ENCODE data around the gene ARID1B. TPM values are rescaled to one million over a fixed set of nuclear protein-coding genes. Genes with fewer than 3 reads are reported as not detected.

ARID1B gene
- total RNA-seq, 1 donor: 55.0 TPM

DNA sequence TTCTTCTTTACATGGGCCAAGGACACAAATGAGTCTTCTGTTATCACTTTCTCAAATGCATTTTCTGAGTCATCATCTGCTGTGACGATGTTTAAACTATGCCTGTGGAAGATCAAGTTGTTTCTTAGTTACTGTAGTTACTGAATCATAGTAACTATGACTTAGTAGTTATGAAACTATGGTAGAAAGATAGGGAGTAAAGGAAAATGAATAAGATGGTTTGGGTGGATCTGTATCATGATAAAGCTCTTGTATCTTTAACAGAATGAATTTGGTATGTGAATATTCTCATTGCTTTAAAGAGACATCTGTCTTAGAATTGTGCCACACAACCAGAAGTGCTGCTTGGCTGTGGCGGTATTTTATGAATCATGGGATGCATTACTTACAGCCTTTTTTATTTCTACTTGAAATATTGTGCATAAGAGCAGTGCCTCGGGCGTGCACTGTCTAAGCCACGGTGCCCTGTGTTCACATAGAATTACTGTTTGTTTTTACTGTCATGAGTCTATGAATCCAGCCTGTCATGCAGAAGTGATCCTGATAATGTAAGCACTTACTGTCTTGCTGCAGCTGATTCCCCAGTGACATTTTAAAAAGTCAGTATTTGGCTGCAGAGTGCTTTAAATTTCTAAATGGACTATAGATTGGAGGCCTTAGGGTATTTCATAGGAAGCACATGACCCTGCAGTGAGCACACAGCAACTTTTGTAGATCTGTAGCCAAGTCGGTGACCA, 330.9 kb downstream of the ARID1B start:
- peak overlapping the region; percentile 84 for H3K4me2 ChIP-seq (ENCODE audit: insufficient read depth, low read length)
- no peaks in the 10 kb centered on the region for H3K9me3 ChIP-seq (ENCODE audit: low read depth, low read length)
- TF ChIP-seq, protein P1, sequence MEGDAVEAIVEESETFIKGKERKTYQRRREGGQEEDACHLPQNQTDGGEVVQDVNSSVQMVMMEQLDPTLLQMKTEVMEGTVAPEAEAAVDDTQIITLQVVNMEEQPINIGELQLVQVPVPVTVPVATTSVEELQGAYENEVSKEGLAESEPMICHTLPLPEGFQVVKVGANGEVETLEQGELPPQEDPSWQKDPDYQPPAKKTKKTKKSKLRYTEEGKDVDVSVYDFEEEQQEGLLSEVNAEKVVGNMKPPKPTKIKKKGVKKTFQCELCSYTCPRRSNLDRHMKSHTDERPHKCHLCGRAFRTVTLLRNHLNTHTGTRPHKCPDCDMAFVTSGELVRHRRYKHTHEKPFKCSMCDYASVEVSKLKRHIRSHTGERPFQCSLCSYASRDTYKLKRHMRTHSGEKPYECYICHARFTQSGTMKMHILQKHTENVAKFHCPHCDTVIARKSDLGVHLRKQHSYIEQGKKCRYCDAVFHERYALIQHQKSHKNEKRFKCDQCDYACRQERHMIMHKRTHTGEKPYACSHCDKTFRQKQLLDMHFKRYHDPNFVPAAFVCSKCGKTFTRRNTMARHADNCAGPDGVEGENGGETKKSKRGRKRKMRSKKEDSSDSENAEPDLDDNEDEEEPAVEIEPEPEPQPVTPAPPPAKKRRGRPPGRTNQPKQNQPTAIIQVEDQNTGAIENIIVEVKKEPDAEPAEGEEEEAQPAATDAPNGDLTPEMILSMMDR (IDR thresholded peaks at IDR 0.05; ENCODE audit: extremely low read depth, low read depth, low read length): no peak
- H3K27ac ChIP-seq (ENCODE audit: low read depth, low read length): peak overlapping the region; percentile 97
- no peaks in the 10 kb centered on the region for H3K27me3 ChIP-seq (ENCODE audit: insufficient read depth, low read length)
- H2AFZ ChIP-seq (ENCODE audit: low read length): no peak overlapping the region
- H3K4me3 ChIP-seq (ENCODE audit: insufficient read depth, low read length): peak overlapping the region; percentile 46
- H3K36me3 ChIP-seq (ENCODE audit: insufficient read depth, low read length): peaks cover 9% of the 10 kb centered on the region
- H3K4me1 ChIP-seq (ENCODE audit: insufficient read depth, low read length): peaks cover 28% of the 10 kb centered on the region
- peak; percentile 87 for DNase-seq (ENCODE audit: insufficient read length, low spot score, missing footprints)
- H4K20me1 ChIP-seq (ENCODE audit: insufficient read depth, low read length): no peaks in the 10 kb centered on the region
- peaks cover 18% of the 10 kb centered on the region for H3K79me2 ChIP-seq (ENCODE audit: insufficient read depth, low read length)

DNA sequence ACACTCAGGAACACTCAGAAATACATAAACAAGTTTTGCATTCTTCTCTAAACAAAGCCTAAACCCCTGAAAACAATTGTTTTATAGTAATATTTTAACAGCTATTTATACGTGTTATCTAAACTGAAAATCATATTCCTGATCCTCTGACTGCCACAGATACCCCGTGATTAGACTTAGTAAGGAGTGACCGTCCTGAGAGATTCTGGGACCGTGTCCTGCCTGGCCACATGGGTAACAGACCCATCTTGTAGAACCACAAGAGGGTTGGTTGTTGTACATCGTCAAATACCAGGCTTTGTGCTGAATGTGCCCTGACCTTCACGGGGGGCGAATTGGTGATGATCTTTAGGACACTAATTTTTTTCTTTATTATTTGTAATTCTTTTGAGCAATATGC, 331.7 kb downstream of the ARID1B start:
- Histone ChIP-seq H3K27ac (ENCODE audit: low read depth, low read length) (peak overlapping the region; percentile 97), H3K79me2 (ENCODE audit: insufficient read depth, low read length) (peaks cover 18% of the 10 kb centered on the region), H3K4me1 (ENCODE audit: insufficient read depth, low read length) (peaks cover 28% of the 10 kb centered on the region), H3K4me3 (ENCODE audit: insufficient read depth, low read length) (no peak overlapping the region), H3K9me3 (ENCODE audit: low read depth, low read length) (no peaks in the 10 kb centered on the region), H3K27me3 (ENCODE audit: insufficient read depth, low read length) (no peaks in the 10 kb centered on the region), H3K4me2 (ENCODE audit: insufficient read depth, low read length) (no peak overlapping the region), H3K36me3 (ENCODE audit: insufficient read depth, low read length) (peaks cover 9% of the 10 kb centered on the region), H4K20me1 (ENCODE audit: insufficient read depth, low read length) (no peaks in the 10 kb centered on the region), H2AFZ (ENCODE audit: low read length) (no peak overlapping the region)
- TF ChIP-seq, protein P1 (IDR thresholded peaks at IDR 0.05; ENCODE audit: extremely low read depth, low read depth, low read length): no peak
- DNase-seq (ENCODE audit: insufficient read length, low spot score, missing footprints): no peak

DNA sequence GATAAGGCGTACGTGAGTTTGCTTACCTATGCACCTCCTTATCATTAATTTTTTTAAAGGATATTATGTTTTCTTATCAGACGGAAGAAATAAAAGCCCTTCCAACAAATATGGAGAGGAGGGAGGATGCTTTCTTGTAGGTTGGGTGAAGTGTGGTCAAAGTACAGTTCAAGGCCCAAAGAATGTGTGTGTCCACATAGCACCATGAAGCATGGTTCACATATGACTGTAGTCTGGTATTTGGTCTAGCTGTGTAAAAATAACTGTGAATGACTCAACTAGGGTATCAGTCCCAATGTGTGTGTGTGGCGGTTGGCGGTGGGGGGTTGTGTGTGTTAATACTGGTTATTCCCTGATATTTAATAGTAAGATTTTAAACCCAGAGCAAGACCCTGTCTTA, 333.4 kb downstream of the ARID1B start:
- TF ChIP-seq, protein P1 (IDR thresholded peaks at IDR 0.05; ENCODE audit: extremely low read depth, low read depth, low read length): no peak
- H3K4me1 ChIP-seq (ENCODE audit: insufficient read depth, low read length): peaks cover 28% of the 10 kb centered on the region
- no peaks in the 10 kb centered on the region for H3K9me3 ChIP-seq (ENCODE audit: low read depth, low read length)
- peaks cover 9% of the 10 kb centered on the region for H3K36me3 ChIP-seq (ENCODE audit: insufficient read depth, low read length)
- H2AFZ ChIP-seq (ENCODE audit: low read length): no peak overlapping the region
- H3K4me2 ChIP-seq (ENCODE audit: insufficient read depth, low read length): no peak overlapping the region
- no peak overlapping the region for H3K4me3 ChIP-seq (ENCODE audit: insufficient read depth, low read length)
- H3K79me2 ChIP-seq (ENCODE audit: insufficient read depth, low read length): peaks cover 18% of the 10 kb centered on the region
- no peaks in the 10 kb centered on the region for H3K27me3 ChIP-seq (ENCODE audit: insufficient read depth, low read length)
- DNase-seq (ENCODE audit: insufficient read length, low spot score, missing footprints): no peak
- H3K27ac ChIP-seq (ENCODE audit: low read depth, low read length): peak overlapping the region; percentile 97
- H4K20me1 ChIP-seq (ENCODE audit: insufficient read depth, low read length): no peaks in the 10 kb centered on the region

DNA sequence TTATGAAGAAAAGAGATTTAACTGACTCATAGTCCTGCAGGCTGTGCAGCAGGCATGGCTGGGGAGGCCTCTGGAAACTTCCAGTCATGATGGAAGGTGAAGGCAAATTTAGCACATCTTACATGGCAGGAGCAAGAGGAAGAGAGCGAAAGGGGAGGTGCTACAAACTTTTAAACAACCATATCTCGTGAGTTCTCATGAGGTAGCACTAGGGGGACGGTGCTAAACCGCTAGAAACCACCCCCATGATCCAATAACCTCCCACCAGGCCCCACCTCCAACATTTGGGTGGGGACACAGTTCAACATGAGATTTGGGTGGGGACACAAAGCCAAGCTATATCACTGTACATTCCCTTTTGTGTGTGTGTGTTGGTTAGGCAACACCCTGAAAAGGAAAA, 336.2 kb downstream of the ARID1B start:
- Histone ChIP-seq H3K79me2 (ENCODE audit: insufficient read depth, low read length) (peaks cover 18% of the 10 kb centered on the region), H3K27me3 (ENCODE audit: insufficient read depth, low read length) (no peaks in the 10 kb centered on the region), H3K27ac (ENCODE audit: low read depth, low read length) (no peak overlapping the region), H3K9me3 (ENCODE audit: low read depth, low read length) (no peaks in the 10 kb centered on the region), H4K20me1 (ENCODE audit: insufficient read depth, low read length) (no peaks in the 10 kb centered on the region), H3K36me3 (ENCODE audit: insufficient read depth, low read length) (peaks cover 9% of the 10 kb centered on the region), H2AFZ (ENCODE audit: low read length) (no peak overlapping the region), H3K4me3 (ENCODE audit: insufficient read depth, low read length) (no peak overlapping the region), H3K4me1 (ENCODE audit: insufficient read depth, low read length) (peaks cover 10% of the 10 kb centered on the region), H3K4me2 (ENCODE audit: insufficient read depth, low read length) (no peak overlapping the region)
- DNase-seq (ENCODE audit: insufficient read length, low spot score, missing footprints): no peak
- TF ChIP-seq, protein P1 (IDR thresholded peaks at IDR 0.05; ENCODE audit: extremely low read depth, low read depth, low read length): no peak
